Neutrophil (primary cell): ENCODE data around the gene RHO.
"Not testable (repeated sequence)": the region's sequence is repeated elsewhere in the genome, so short reads cannot be mapped to it uniquely, and the experiment has no call there.

ENCODE experiments used
- H3K27ac ChIP-seq: fragments of 200-600 bp; sonication (generic); 2 replicates; pipeline ENCODE4 v1.5.1; 2016; ENCODE audit warnings: mild to moderate bottlenecking, moderate library complexity
- H3K27me3 ChIP-seq: fragments of 200-600 bp; sonication (generic); 2 replicates; pipeline ENCODE4 v1.6.0; 2016; ENCODE audit warnings: mild to moderate bottlenecking
- H3K36me3 ChIP-seq: fragments of 200-600 bp; sonication (generic); 2 replicates; pipeline ENCODE4 v1.5.1; 2017
- H3K4me1 ChIP-seq, 2 experiments: fragments of 200-600 bp in 1 of 2; sonication (generic) in 1 of 2; 1 replicate in 1 of 2; 2 replicates in 1 of 2; pipeline versions ENCODE4 v1.5.1 to v1.6.1; 2013 to 2016; ENCODE audit warnings: low read depth in 1 of 2, low read length in 1 of 2, mild to moderate bottlenecking in 1 of 2, moderate library complexity in 1 of 2; ENCODE audit not compliant: control insufficient read depth in 1 of 2, insufficient read depth in 1 of 2
- H3K4me3 ChIP-seq, 2 experiments: fragments of 200-600 bp in 1 of 2; sonication (generic) in 1 of 2; 1 replicate in 1 of 2; 2 replicates in 1 of 2; pipeline ENCODE4 v1.5.1; 2013 to 2016; ENCODE audit warnings: low read depth in 1 of 2, low read length in 1 of 2, mild to moderate bottlenecking in 1 of 2, moderate library complexity in 1 of 2
- H3K9me3 ChIP-seq: fragments of 200-600 bp; sonication (generic); 2 replicates; pipeline ENCODE4 v1.5.1; 2016
- CTCF ChIP-seq: fragments of 200-600 bp; sonication (generic); IDR thresholded peaks from 2 replicates; pipeline ENCODE4 v1.5.1; 2016; ENCODE audit warnings: antibody characterized with exemption

RHO gene

DNA sequence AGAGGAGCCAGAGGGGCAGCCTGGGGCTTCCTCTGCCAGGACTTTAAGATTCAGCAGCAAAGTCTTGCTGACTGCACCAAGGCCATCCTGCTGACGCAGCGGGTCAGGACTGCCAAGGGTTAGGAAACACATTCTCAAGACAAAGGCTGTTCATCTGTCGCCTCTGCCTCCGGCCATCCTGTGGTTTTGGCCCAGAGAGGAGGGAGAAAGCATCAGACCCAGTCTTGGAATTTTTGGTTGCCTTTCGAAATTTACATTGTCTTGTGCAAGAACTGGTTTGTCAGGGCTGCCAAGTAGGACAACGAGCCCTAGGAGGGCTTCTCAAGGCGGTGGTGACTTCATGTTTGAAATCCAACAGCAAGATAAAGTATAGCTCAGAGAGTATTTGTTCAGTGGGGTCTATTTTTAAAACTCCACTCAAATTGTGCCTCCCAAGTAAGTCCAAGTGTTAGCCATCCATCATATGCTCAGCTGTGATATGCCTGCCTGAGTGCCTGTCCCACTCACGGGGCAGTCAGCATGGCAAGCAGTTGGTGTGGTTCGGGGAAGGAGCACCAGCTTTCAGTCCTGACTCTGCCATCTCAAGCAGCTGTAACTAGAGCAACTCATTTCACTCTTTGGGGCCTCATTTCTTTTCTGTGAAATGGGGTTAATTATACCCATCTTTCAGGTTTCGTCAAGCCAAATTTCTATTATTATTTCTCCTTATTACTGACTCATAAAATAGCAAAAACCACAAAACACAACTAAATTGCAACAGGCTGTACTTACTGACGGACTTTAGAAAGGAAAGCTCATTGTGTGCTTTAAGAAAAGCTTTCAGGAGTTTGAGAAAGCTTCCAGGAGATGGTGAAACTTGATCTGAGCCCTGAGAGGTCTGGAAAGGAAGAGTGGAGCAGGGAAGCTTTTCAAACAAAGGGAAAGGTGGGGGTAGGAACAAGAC lies 42.4 kb upstream of the RHO start:
- H3K9me3 ChIP-seq, result no peaks in the 10 kb centered on the region
- H3K27me3 ChIP-seq, result no peaks in the 10 kb centered on the region
- H3K36me3 ChIP-seq, result peaks cover 22% of the 10 kb centered on the region
- no peak for TF ChIP-seq CTCF
- H3K4me1 ChIP-seq, result peaks cover 15 to 16% of the 10 kb centered on the region in 2 experiments
- no peak overlapping the region for H3K27ac ChIP-seq
- no peak overlapping the region for H3K4me3 ChIP-seq

DNA sequence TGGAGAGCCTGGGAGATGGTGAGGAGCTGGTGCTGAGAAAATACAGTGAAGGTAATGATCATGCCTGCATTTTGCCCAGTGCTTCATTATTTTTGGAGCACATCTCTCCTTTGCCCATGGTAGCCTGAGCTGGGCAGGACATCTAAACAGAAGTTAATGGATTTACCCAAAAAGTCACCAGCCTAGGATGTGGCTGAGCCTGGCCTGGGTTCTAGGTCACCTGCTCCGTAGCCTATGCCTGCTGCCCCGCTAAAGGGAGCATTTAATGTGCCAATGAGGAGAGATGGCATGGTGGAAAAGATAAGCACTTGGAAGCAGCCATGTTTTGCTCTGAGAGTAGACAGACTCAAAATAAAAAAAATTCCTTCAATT lies 41.8 kb upstream of the RHO start:
- H3K9me3 ChIP-seq, result no peaks in the 10 kb centered on the region
- no peak for TF ChIP-seq CTCF
- no peaks in the 10 kb centered on the region for H3K27me3 ChIP-seq
- H3K36me3 ChIP-seq, result peaks cover 23% of the 10 kb centered on the region
- H3K4me3 ChIP-seq, result no peak overlapping the region
- no peak overlapping the region for H3K27ac ChIP-seq
- H3K4me1 ChIP-seq, result peaks cover 12 to 13% of the 10 kb centered on the region in 2 experiments

DNA sequence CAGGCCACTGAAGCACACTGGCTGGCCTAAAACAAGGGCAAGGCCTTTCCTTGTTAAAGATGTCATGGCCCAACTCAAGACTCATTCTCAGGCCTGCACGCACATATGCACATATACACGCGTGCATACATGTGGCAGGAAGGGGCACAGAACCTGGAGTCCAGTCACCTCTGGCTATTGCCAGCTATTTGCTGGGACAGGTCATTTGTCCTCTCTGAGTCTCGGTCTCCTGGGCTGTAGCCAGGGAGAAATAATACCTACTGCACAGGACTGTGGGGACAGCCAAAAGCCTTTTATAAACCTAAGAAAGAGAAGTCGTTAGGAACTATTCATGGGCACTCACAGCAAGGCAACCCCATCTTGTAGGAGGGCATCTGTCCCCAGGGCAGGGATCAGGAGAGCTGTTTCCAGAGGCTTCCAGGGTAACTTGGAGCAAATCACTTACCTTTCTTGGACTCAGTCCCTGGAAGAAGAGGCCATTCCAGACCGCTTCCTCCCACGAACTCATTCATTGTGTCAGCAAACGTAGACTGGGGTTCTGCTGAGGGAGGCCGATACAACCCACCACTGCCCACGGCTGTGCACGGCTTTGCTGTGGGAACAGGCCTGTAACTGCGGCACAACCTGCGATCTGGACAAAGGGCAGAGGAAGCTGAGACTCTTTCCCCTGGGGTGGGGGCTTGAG lies 41.1 kb upstream of the RHO start:
- Histone ChIP-seq H3K27ac (no peak overlapping the region), H3K27me3 (no peaks in the 10 kb centered on the region), H3K9me3 (no peaks in the 10 kb centered on the region), H3K4me3 (no peak overlapping the region), H3K36me3 (peaks cover 30% of the 10 kb centered on the region), H3K4me1 (peaks cover 5 to 6% of the 10 kb centered on the region in 2 experiments)
- no peak for TF ChIP-seq CTCF

GRCh38 chr3:129487868-129488335 lies 40.5 kb upstream of the RHO start:
- not testable (repeated sequence) for H3K27ac ChIP-seq, H3K4me1 ChIP-seq, H3K4me3 ChIP-seq, H3K27me3 ChIP-seq, H3K9me3 ChIP-seq
- H3K36me3 ChIP-seq, result peaks cover 31% of the 10 kb centered on the region

GRCh38 chr3:129489258-129489657 lies 39.2 kb upstream of the RHO start:
- H3K27ac ChIP-seq, H3K9me3 ChIP-seq, H3K4me1 ChIP-seq, H3K4me3 ChIP-seq, H3K27me3 ChIP-seq: not testable (repeated sequence)
- H3K36me3 ChIP-seq, result peaks cover 34% of the 10 kb centered on the region

DNA sequence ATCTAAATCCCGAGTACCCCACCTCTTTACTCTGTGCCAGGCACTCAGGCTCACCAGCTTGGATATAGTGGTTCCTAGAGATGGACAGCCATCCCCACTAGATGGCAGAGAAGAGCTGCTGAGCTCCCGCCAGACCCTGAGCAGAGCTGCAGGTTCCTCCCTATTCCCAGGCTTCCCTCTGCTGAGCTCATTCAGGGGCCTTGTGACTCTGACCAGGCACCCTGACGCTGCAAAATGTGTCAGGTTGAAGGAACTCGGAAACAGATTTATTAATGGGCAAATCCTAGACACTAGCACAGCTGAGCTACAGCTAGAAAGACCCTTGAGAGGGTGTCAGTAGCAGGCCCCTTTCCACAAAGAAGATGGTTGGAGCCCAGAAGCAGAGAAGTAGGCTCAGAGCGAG lies 38.2 kb upstream of the RHO start:
- peaks cover 36% of the 10 kb centered on the region for H3K36me3 ChIP-seq
- H3K27ac ChIP-seq, result peak overlapping the region; percentile 31

GRCh38 chr3:129491077-129491476 lies 37.4 kb upstream of the RHO start:
- not testable (repeated sequence) for H3K27me3 ChIP-seq, H3K27ac ChIP-seq, H3K4me3 ChIP-seq, H3K4me1 ChIP-seq, H3K9me3 ChIP-seq
- peaks cover 33% of the 10 kb centered on the region for H3K36me3 ChIP-seq

More for the DNA sequence above, 38.2 kb upstream of the RHO start:
- no peaks in the 10 kb centered on the region for H3K4me1 ChIP-seq
- no peaks in the 10 kb centered on the region for H3K9me3 ChIP-seq
- TF ChIP-seq CTCF, result peak; percentile 87
- H3K27me3 ChIP-seq, result no peaks in the 10 kb centered on the region
- no peak overlapping the region for H3K4me3 ChIP-seq
